Neural crest cell (in vitro differentiated cells): ENCODE data around the gene FETUB. TPM values are rescaled to one million over a fixed set of nuclear protein-coding genes. Genes with fewer than 3 reads are reported as not detected.

Experiments used
- DNase-seq: peaks from one replicate; pipeline ENCODE4 v3.0.0; 2021; ENCODE audit warnings: low read depth, mixed read lengths, low spot score
- H3K27ac Mint-ChIP-seq: one replicate; pipeline ENCODE4 v1.8.0; 2021; ENCODE audit warnings: mild to moderate bottlenecking, mixed read lengths; ENCODE audit not compliant: unreplicated experiment
- H3K27me3 Mint-ChIP-seq: 2 replicates; pipeline ENCODE4 v1.8.0; 2021; ENCODE audit warnings: low read depth, mild to moderate bottlenecking, mixed read lengths
- H3K36me3 Mint-ChIP-seq: 2 replicates; pipeline ENCODE4 v1.8.0; 2021; ENCODE audit warnings: low read depth, mild to moderate bottlenecking, mixed read lengths
- H3K4me1 Mint-ChIP-seq: 2 replicates; pipeline ENCODE4 v1.8.0; 2021; ENCODE audit warnings: mixed read lengths
- H3K4me3 Mint-ChIP-seq: one replicate; pipeline ENCODE4 v1.8.0; 2021; ENCODE audit warnings: mild to moderate bottlenecking, mixed read lengths
- H3K9me3 Mint-ChIP-seq: 2 replicates; pipeline ENCODE4 v1.8.0; 2021; ENCODE audit warnings: mixed read lengths
- CTCF ChIP-seq: fragments of 200-600 bp; sonication (generic); conservative IDR thresholded peaks from 2 replicates; pipeline ENCODE4 v1.5.0; 2021; ENCODE audit warnings: antibody characterized with exemption, mild to moderate bottlenecking
- total RNA-seq: library from RNA; stranded (reverse); gene quantifications from 2 replicates; pipeline ENCODE4 v1.2.1, GENCODE V29; 2021

The FETUB gene
- total RNA-seq, 1 donor from 2014 or later, result not detected

- Mint-ChIP-seq H3K27ac (no peak overlapping the region), H3K4me1 (peaks cover 7% of the 10 kb centered on the region), H3K36me3 (no peaks in the 10 kb centered on the region), H3K27me3 (peaks cover 45% of the 10 kb centered on the region), H3K4me3 (no peak overlapping the region), H3K9me3 (no peaks in the 10 kb centered on the region)
- no peak for TF ChIP-seq CTCF
- no peak for DNase-seq
Observed at GRCh38 chr3:186620213-186621092, 19.7 kb upstream of the FETUB start.

- Mint-ChIP-seq H3K4me1 (peaks cover 4% of the 10 kb centered on the region), H3K36me3 (no peaks in the 10 kb centered on the region), H3K27me3 (peaks cover 36% of the 10 kb centered on the region)
Observed at GRCh38 chr3:186621894-186622650, 18.1 kb upstream of the FETUB start.

GRCh38 chr3:186622651-186623310, 17.4 kb upstream of the FETUB start:
- H3K4me3 Mint-ChIP-seq, result no peak overlapping the region
- H3K27ac Mint-ChIP-seq, result no peak overlapping the region
- H3K27me3 Mint-ChIP-seq, result peaks cover 29% of the 10 kb centered on the region
- TF ChIP-seq CTCF, result no peak
- DNase-seq, result no peak
- no peaks in the 10 kb centered on the region for H3K9me3 Mint-ChIP-seq
- no peaks in the 10 kb centered on the region for H3K36me3 Mint-ChIP-seq
- H3K4me1 Mint-ChIP-seq, result no peaks in the 10 kb centered on the region

More at GRCh38 chr3:186621894-186622650, 18.1 kb upstream of the FETUB start:
- Mint-ChIP-seq H3K9me3 (no peaks in the 10 kb centered on the region), H3K4me3 (no peak overlapping the region), H3K27ac (no peak overlapping the region)
- TF ChIP-seq CTCF, result no peak
- DNase-seq, result no peak

GRCh38 chr3:186624598-186624997, 15.6 kb upstream of the FETUB start:
- H3K4me3 Mint-ChIP-seq, result no peak overlapping the region
- no peaks in the 10 kb centered on the region for H3K36me3 Mint-ChIP-seq
- no peak overlapping the region for H3K27ac Mint-ChIP-seq
- no peaks in the 10 kb centered on the region for H3K4me1 Mint-ChIP-seq
- DNase-seq, result no peak
- peaks cover 21% of the 10 kb centered on the region for H3K27me3 Mint-ChIP-seq
- no peak for TF ChIP-seq CTCF
- H3K9me3 Mint-ChIP-seq, result no peaks in the 10 kb centered on the region

GRCh38 chr3:186625600-186626042, 14.6 kb upstream of the FETUB start:
- Mint-ChIP-seq H3K9me3 (no peaks in the 10 kb centered on the region), H3K27me3 (peaks cover 23% of the 10 kb centered on the region), H3K4me1 (peaks cover 4% of the 10 kb centered on the region), H3K36me3 (no peaks in the 10 kb centered on the region), H3K27ac (no peak overlapping the region), H3K4me3 (no peak overlapping the region)
- no peak for DNase-seq
- no peak for TF ChIP-seq CTCF
